Peyer's patch (tissue), 4 donors: ENCODE measurements around the gene COL6A3.

Experiments used
- POLR2A ChIP-seq, 2 donors: fragments of 450-650 bp; IDR thresholded peaks; one replicate each; pipeline ENCODE4 v1.5.1; 2017; ENCODE audit warnings: antibody characterized with exemption in 2 of 2, mild to moderate bottlenecking in 2 of 2, moderate library complexity in 2 of 2
- TF ChIP-seq, protein P1 (sequence below), 6 experiments: fragments of 450-650 bp in 4 of 6; fragments of 200-600 bp in 2 of 6; sonication (generic) in 1 of 6; IDR thresholded peaks; one replicate each; pipeline ENCODE4 v1.5.1; 2017 to 2019; ENCODE audit warnings: antibody characterized with exemption in 6 of 6, mild to moderate bottlenecking in 3 of 6, moderate library complexity in 1 of 6

DNA sequence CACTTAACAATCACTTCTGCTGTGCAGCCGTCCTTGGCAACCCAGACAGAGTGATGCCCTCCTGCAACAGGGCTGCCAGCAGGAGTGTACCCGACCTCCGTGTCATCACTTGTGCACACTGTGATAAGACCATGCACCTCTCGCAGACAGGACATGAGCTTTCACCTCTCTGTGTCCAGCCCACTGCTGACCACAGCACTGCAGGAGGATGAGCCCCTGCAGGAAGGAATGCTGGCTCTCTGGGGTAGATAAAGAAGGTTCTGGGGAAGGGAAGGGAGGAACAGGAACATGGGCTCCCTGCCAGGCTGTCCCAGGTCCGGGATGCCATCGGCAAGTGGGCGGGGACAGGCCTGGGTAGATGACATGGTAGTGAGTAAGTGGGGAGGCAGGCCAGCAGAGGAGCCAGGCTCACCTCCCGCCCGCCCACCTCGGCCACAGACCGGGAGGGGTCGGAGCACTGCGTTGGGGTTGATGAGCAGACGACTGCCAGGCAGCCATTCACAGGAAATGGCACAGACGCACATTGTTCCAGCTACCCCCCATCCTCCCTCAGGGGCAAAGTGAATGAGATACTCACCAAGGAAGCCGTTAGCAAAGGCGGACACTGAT is 18.6 kb upstream of the COL6A3 start:
- TF ChIP-seq, protein P1, sequence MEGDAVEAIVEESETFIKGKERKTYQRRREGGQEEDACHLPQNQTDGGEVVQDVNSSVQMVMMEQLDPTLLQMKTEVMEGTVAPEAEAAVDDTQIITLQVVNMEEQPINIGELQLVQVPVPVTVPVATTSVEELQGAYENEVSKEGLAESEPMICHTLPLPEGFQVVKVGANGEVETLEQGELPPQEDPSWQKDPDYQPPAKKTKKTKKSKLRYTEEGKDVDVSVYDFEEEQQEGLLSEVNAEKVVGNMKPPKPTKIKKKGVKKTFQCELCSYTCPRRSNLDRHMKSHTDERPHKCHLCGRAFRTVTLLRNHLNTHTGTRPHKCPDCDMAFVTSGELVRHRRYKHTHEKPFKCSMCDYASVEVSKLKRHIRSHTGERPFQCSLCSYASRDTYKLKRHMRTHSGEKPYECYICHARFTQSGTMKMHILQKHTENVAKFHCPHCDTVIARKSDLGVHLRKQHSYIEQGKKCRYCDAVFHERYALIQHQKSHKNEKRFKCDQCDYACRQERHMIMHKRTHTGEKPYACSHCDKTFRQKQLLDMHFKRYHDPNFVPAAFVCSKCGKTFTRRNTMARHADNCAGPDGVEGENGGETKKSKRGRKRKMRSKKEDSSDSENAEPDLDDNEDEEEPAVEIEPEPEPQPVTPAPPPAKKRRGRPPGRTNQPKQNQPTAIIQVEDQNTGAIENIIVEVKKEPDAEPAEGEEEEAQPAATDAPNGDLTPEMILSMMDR (IDR thresholded peaks at IDR 0.05), result no peak
- no peak for TF ChIP-seq POLR2A (IDR thresholded peaks at IDR 0.05)
